Measurements from ENCODE around the gene PLIN4.

Gene PLIN4

DNA sequence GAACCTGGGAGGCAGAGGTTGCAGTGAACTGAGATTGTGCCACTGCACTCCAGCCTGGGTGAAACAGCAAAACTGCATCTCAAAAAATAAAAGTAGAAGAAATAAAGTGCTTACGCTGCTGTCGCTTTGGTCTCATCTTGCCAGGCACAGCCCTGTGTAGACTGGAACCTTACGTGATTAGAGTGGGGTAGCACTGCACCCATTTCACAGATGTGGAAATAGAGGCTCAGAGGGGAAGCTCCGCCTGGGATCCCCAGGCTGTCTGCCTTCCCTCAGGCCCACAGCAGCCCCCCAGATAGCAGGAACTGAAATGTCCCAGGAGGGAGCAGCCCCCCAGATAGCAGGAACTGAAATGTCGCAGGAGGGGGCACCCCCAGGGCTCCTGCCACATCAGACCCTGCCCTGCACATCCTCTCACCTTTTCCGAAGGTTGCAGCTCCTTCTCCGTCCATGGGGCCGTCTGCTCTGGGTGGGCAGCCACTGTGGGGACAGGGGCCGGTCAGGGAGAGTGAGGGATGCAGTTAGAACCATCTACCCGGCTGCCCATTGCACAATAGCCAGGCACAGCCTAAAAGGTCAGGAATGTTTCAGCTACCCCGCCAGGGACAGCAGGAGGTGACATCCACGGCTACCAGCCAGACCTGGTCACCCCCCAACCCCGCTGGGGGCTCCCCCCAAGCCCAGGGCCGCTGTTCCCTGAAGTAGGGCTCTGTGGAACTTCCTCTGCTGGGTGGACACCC lies 1.9 kb downstream of the PLIN4 start:
- no peak overlapping the region for H3K4me3 ChIP-seq (ENCODE audit: low read depth, low read length)
- DNase-seq: no peak
- TF ChIP-seq, protein P1, sequence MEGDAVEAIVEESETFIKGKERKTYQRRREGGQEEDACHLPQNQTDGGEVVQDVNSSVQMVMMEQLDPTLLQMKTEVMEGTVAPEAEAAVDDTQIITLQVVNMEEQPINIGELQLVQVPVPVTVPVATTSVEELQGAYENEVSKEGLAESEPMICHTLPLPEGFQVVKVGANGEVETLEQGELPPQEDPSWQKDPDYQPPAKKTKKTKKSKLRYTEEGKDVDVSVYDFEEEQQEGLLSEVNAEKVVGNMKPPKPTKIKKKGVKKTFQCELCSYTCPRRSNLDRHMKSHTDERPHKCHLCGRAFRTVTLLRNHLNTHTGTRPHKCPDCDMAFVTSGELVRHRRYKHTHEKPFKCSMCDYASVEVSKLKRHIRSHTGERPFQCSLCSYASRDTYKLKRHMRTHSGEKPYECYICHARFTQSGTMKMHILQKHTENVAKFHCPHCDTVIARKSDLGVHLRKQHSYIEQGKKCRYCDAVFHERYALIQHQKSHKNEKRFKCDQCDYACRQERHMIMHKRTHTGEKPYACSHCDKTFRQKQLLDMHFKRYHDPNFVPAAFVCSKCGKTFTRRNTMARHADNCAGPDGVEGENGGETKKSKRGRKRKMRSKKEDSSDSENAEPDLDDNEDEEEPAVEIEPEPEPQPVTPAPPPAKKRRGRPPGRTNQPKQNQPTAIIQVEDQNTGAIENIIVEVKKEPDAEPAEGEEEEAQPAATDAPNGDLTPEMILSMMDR (IDR thresholded peaks at IDR 0.05; ENCODE audit: low read depth, low read length): no peak
- no peaks in the 10 kb centered on the region; the same call in 1 of the 2 replicates for H3K9me3 ChIP-seq
- no peaks in the 10 kb centered on the region for H3K36me3 ChIP-seq
- H3K27me3 ChIP-seq: no peaks in the 10 kb centered on the region
- H3K4me1 ChIP-seq: no peaks in the 10 kb centered on the region

DNA sequence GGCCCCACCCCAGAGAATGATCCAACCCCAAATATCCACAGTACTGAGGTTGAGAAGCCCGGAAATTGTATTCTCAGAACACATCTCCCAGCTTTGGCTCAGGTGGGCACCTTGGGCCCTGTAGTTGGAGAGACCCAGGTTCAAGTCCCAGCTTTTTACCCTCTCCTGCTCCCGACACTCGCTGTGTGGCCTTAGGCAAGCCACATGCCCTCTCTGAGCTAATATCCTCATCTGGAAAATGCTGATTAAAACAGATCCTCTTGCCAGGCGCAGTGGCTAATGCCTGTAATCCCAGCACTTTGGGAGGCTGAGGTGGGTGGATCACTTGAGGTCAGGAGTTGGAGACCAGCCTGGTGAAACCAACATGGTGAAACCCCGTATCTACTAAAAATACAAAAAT lies 2.6 kb downstream of the PLIN4 start:
- Histone ChIP-seq H3K9me3 (no peaks in the 10 kb centered on the region; the same call in 1 of the 2 replicates), H3K27me3 (no peaks in the 10 kb centered on the region), H3K36me3 (no peaks in the 10 kb centered on the region), H3K4me1 (no peaks in the 10 kb centered on the region), H3K4me3 (ENCODE audit: low read depth, low read length) (no peak overlapping the region)
- DNase-seq: no peak
- TF ChIP-seq, protein P1 (IDR thresholded peaks at IDR 0.05; ENCODE audit: low read depth, low read length): no peak

DNA sequence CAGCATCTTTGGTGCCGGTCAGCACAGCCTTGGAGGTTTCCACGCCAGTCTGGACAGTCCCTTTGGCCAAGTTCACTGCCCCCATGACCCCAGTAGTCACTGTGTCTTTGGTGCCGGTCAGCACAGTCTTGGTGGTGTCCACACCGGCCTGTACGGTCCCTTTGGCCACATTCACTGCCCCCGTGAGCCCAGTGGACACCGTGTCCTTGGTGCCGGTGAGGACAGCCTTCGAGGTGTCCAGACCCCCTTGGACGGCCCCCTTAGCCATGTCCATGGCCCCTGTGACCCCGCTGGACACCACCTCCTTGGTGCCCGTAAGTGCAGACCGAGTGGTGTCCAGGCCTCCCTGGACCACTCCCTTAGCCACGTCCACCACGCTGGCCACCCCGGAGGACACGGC lies 5.0 kb downstream of the PLIN4 start:
- Histone ChIP-seq H3K4me1 (no peaks in the 10 kb centered on the region), H3K9me3 (no peaks in the 10 kb centered on the region), H3K4me3 (ENCODE audit: low read depth, low read length) (no peak overlapping the region), H3K36me3 (no peaks in the 10 kb centered on the region), H3K27me3 (no peaks in the 10 kb centered on the region)
- TF ChIP-seq, protein P1 (IDR thresholded peaks at IDR 0.05; ENCODE audit: low read depth, low read length): no peak
- no peak for DNase-seq

DNA sequence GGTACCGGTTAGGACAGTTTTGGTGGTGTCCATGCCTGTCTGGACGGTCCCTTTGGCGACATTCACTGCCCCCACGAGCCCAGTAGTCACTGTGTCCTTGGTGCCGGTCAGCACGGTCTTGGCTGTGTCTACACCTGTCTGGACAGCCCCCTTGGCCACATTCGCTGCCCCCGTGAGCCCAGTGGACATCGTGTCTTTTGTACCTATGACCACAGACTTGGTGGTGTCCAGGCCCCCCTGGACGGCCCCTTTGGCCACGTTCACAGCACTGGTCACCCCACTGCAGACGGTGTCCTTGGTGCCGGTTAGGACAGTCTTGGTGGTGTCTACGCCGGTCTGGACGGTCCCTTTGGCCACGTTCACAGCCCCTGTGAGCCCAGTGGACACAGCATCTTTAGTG lies 6.2 kb downstream of the PLIN4 start:
- Histone ChIP-seq H3K27me3 (no peaks in the 10 kb centered on the region), H3K4me3 (ENCODE audit: low read depth, low read length) (no peak overlapping the region), H3K9me3 (no peaks in the 10 kb centered on the region), H3K36me3 (no peaks in the 10 kb centered on the region), H3K4me1 (no peaks in the 10 kb centered on the region)
- no peak for DNase-seq
- TF ChIP-seq, protein P1 (IDR thresholded peaks at IDR 0.05; ENCODE audit: low read depth, low read length): no peak

DNA sequence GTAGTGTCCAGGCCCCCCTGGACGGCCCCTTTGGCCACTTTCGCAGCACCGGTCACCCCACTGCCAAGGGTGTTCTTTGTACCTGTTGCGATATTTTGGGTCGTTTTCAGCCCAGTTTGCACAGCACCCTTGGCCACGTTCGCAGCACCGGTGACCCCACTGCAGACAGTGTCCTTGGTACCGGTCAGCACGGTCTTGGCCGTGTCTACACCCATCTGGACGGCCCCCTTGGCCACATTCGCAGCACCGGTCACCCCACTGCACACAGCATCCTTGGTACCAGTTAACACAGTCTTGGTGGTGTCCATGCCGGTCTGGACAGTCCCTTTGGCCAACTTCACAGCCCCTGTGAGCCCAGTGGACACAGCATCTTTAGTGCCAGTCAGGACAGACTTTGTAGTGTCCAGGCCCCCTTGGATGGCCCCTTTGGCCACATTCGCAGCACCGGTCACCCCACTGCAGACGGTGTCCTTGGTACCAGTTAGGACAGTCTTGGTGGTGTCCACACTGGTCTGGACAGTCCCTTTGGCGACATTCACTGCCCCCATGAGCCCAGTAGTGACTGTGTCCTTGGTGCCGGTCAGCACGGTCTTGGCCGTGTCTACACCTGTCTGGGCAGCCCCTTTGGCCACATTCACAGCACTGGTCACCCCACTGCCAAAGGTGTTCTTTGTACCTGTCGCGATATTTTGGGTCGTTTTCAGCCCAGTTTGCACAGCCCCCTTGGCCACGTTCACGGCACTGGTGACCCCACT lies 6.8 kb downstream of the PLIN4 start:
- no peaks in the 10 kb centered on the region for H3K27me3 ChIP-seq
- TF ChIP-seq, protein P1 (IDR thresholded peaks at IDR 0.05; ENCODE audit: low read depth, low read length): no peak
- DNase-seq: no peak

More for the DNA sequence above, 6.8 kb downstream of the PLIN4 start:
- Histone ChIP-seq H3K4me1 (no peaks in the 10 kb centered on the region), H3K36me3 (no peaks in the 10 kb centered on the region), H3K4me3 (ENCODE audit: low read depth, low read length) (no peak overlapping the region), H3K9me3 (no peaks in the 10 kb centered on the region)

Data from BE2C (cell line).